Measurements from ENCODE around the gene FHL1.

Gene FHL1

GRCh38 chrX:136185401-136186022, 38.2 kb downstream of the FHL1 start:
- no peak for DNase-seq (ENCODE audit: low spot score)

- DNase-seq (ENCODE audit: low spot score): no peak
Measured at GRCh38 chrX:136186023-136186413, 38.7 kb downstream of the FHL1 start.

GRCh38 chrX:136189222-136189621, 41.9 kb downstream of the FHL1 start:
- no peak for DNase-seq (ENCODE audit: low spot score)

GRCh38 chrX:136190038-136190713, 42.8 kb downstream of the FHL1 start:
- no peak for DNase-seq (ENCODE audit: low spot score)

- DNase-seq (ENCODE audit: low spot score): no peak
Measured at GRCh38 chrX:136191171-136191570, 43.8 kb downstream of the FHL1 start.

GRCh38 chrX:136192135-136192534, 44.8 kb downstream of the FHL1 start:
- no peak for DNase-seq (ENCODE audit: low spot score)

GRCh38 chrX:136192839-136193414, 45.6 kb downstream of the FHL1 start:
- DNase-seq (ENCODE audit: low spot score): no peak

GRCh38 chrX:136193771-136194170, 46.4 kb downstream of the FHL1 start:
- no peak for DNase-seq (ENCODE audit: low spot score)

GRCh38 chrX:136194536-136194935, 47.2 kb downstream of the FHL1 start:
- no peak for DNase-seq (ENCODE audit: low spot score)

GRCh38 chrX:136195247-136195646, 47.9 kb downstream of the FHL1 start:
- DNase-seq (ENCODE audit: low spot score): no peak

- no peak for DNase-seq (ENCODE audit: low spot score)
Measured at GRCh38 chrX:136196691-136197155, 49.4 kb downstream of the FHL1 start.

- DNase-seq (ENCODE audit: low spot score): no peak
Measured at GRCh38 chrX:136198010-136198409, 50.7 kb downstream of the FHL1 start.

GRCh38 chrX:136198678-136199243, 51.4 kb downstream of the FHL1 start:
- DNase-seq (ENCODE audit: low spot score): no peak

GRCh38 chrX:136199365-136199764, 52.0 kb downstream of the FHL1 start:
- DNase-seq (ENCODE audit: low spot score): no peak

- no peak for DNase-seq (ENCODE audit: low spot score)
Measured at GRCh38 chrX:136200466-136200865, 53.1 kb downstream of the FHL1 start.

GRCh38 chrX:136201601-136202000, 54.3 kb downstream of the FHL1 start:
- DNase-seq (ENCODE audit: low spot score): no peak

- DNase-seq (ENCODE audit: low spot score): no peak
Measured at GRCh38 chrX:136202889-136203288, 55.6 kb downstream of the FHL1 start.

- DNase-seq (ENCODE audit: low spot score): no peak
Measured at GRCh38 chrX:136203438-136203837, 56.1 kb downstream of the FHL1 start.

- DNase-seq (ENCODE audit: low spot score): no peak
Measured at GRCh38 chrX:136203951-136204350, 56.6 kb downstream of the FHL1 start.

GRCh38 chrX:136204571-136204970, 57.2 kb downstream of the FHL1 start:
- no peak for DNase-seq (ENCODE audit: low spot score)

- no peak for DNase-seq (ENCODE audit: low spot score)
Measured at GRCh38 chrX:136205882-136206380, 58.6 kb downstream of the FHL1 start.

- no peak for DNase-seq (ENCODE audit: low spot score)
Measured at GRCh38 chrX:136206916-136207315, 59.6 kb downstream of the FHL1 start.

GRCh38 chrX:136207546-136207945, 60.2 kb downstream of the FHL1 start:
- DNase-seq (ENCODE audit: low spot score): no peak

All from ecto neural progenitor cell (in vitro differentiated cells).